K562 (cell line): Measurements from ENCODE around the gene RIOK3. TPM values are rescaled to one million over a fixed set of nuclear protein-coding genes. Genes with fewer than 3 reads are reported as not detected.

Source experiments
- CBFA2T2 ChIP-seq: fragments of 450-650 bp; conservative IDR thresholded peaks from 2 replicates; pipeline ENCODE4 v1.6.1; 2017; ENCODE audit warnings: mild to moderate bottlenecking
- CXXC5 ChIP-seq: fragments of 250-450 bp; sonication (Bioruptor Pico); IDR thresholded peaks from 2 replicates; pipeline ENCODE4 v1.8.0; 2022; ENCODE audit warnings: inconsistent platforms, mild to moderate bottlenecking, moderate library complexity
- E4F1 ChIP-seq: fragments of 250-450 bp; sonication (Bioruptor Pico); IDR thresholded peaks from 2 replicates; pipeline ENCODE4 v1.5.0; 2021; ENCODE audit warnings: mild to moderate bottlenecking, borderline replicate concordance
- KLF13 ChIP-seq: fragments of 450-650 bp; IDR thresholded peaks from 2 replicates; pipeline ENCODE4 v1.6.1; 2016; ENCODE audit warnings: missing genetic modification characterization, low read depth, mild to moderate bottlenecking, missing compliant biosample characterization, moderate library complexity, borderline replicate concordance
- SAP30 ChIP-seq: fragments of 200-600 bp; sonication (generic); IDR thresholded peaks from 2 replicates; pipeline ENCODE4 v1.6.1; 2012; ENCODE audit warnings: borderline replicate concordance, low read depth, mild to moderate bottlenecking, moderate library complexity, low read length, control low read depth, inconsistent platforms; ENCODE audit not compliant: insufficient read depth, poor library complexity, severe bottlenecking
- STAG1 ChIP-seq: sonication (generic); formaldehyde crosslinking; IDR thresholded peaks from 2 replicates; pipeline ENCODE4 v1.5.0; 2020; ENCODE audit warnings: missing genetic modification reagents, borderline replicate concordance
- ZNF253 ChIP-seq: fragments of 250-450 bp; sonication (Bioruptor Pico); conservative IDR thresholded peaks from 2 replicates; pipeline ENCODE4 v1.6.1; 2021; ENCODE audit warnings: mild to moderate bottlenecking
- ZNF318 ChIP-seq, 2 experiments: fragments of 450-650 bp; IDR thresholded peaks; 2 replicates each; pipeline ENCODE4 v1.6.1; 2016; ENCODE audit warnings: mild to moderate bottlenecking in 2 of 2, borderline replicate concordance in 1 of 2, low read depth in 1 of 2, moderate library complexity in 1 of 2
- ZNF717 ChIP-seq: fragments of 250-450 bp; sonication (Bioruptor Pico); IDR thresholded peaks from 2 replicates; pipeline ENCODE4 v1.5.0; 2021
- ZNF764 ChIP-seq: fragments of 250-450 bp; sonication (Bioruptor Pico); IDR thresholded peaks from 2 replicates; pipeline ENCODE4 v1.4.0; 2020; ENCODE audit warnings: low read depth, mild to moderate bottlenecking, moderate library complexity
- polyA plus RNA-seq, 8 experiments: library from polyadenylated mRNA; depleted of rRNA in 4 of 8; stranded (reverse) in 5 of 8; unstranded in 3 of 8; fragments of >200 nt; fragmentation: Nextera tagmentation in 2 of 8; fragmentation: Illumina TruSeq in 1 of 8; extraction: Ambion mirVana in 2 of 8; extraction: Trizol in 1 of 8; gene quantifications; 2 replicates each; pipeline versions ENCODE4 v1.2.1 to v1.2.3, GENCODE V29; 2011 to 2014; ENCODE audit warnings: inconsistent platforms in 1 of 8, missing spikeins in 1 of 8
- total RNA-seq, 7 experiments: library from RNA; depleted of rRNA in 6 of 7; stranded (reverse); fragments of >200 nt in 6 of 7; fragmentation: Illumina TruSeq in 2 of 7; extraction: Trizol in 2 of 7; gene quantifications; 2 replicates each; pipeline versions ENCODE4 v1.2.1 to v1.2.3, GENCODE V29; 2011 to 2021; ENCODE audit warnings: low replicate concordance in 1 of 7
- TF ChIP-seq, protein P1 (sequence below): fragments of 250-450 bp; sonication (Bioruptor Pico); IDR thresholded peaks from 2 replicates; pipeline ENCODE4 v1.4.0; 2020; ENCODE audit warnings: mild to moderate bottlenecking, moderate library complexity

The RIOK3 gene
- total and polyA plus RNA-seq, 9 of the 15 experiments (the other 6 are each of a cell fraction or from before 2014, with no cell fraction given) = 21.4 to 89.5 (median 62.9) TPM

GRCh38 chr18:23438046-23438377 is 15.1 kb upstream of the RIOK3 start (continued):
- TF ChIP-seq SAP30 = no peak
- no peak for TF ChIP-seq ZNF253 (CRISPR knock-in tag)
- no peak for TF ChIP-seq CBFA2T2
- TF ChIP-seq, protein P1, sequence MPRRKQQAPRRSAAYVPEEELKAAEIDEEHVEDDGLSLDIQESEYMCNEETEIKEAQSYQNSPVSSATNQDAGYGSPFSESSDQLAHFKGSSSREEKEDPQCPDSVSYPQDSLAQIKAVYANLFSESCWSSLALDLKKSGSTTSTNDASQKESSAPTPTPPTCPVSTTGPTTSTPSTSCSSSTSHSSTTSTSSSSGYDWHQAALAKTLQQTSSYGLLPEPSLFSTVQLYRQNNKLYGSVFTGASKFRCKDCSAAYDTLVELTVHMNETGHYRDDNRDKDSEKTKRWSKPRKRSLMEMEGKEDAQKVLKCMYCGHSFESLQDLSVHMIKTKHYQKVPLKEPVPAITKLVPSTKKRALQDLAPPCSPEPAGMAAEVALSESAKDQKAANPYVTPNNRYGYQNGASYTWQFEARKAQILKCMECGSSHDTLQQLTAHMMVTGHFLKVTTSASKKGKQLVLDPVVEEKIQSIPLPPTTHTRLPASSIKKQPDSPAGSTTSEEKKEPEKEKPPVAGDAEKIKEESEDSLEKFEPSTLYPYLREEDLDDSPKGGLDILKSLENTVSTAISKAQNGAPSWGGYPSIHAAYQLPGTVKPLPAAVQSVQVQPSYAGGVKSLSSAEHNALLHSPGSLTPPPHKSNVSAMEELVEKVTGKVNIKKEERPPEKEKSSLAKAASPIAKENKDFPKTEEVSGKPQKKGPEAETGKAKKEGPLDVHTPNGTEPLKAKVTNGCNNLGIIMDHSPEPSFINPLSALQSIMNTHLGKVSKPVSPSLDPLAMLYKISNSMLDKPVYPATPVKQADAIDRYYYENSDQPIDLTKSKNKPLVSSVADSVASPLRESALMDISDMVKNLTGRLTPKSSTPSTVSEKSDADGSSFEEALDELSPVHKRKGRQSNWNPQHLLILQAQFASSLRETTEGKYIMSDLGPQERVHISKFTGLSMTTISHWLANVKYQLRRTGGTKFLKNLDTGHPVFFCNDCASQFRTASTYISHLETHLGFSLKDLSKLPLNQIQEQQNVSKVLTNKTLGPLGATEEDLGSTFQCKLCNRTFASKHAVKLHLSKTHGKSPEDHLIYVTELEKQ = no peak
- no peak for TF ChIP-seq ZNF318 (IDR thresholded peaks at IDR 0.05; ENCODE audit: borderline replicate concordance in 1 of 2, low read depth in 1 of 2)
- no peak for TF ChIP-seq ZNF717 (CRISPR knock-in tag)
- peak; percentile 16; the same call in 1 of the 2 replicates for TF ChIP-seq E4F1 (CRISPR knock-in tag)
- no peak for TF ChIP-seq ZNF764 (CRISPR knock-in tag)
- no peak for TF ChIP-seq STAG1 (CRISPR knock-in tag)
- no peak for TF ChIP-seq KLF13 (tag)
- TF ChIP-seq CXXC5 (CRISPR knock-in tag) = 0 out of 2 replicates have a peak, but pooled peaks have one; percentile 0
